Esophagus muscularis mucosa (tissue), 4 donors: ENCODE measurements around the gene POU4F2. TPM values are rescaled to one million over a fixed set of nuclear protein-coding genes. Genes with fewer than 3 reads are reported as not detected.

ENCODE experiments used
- DNase-seq: peaks from one replicate; pipeline ENCODE4 v3.0.0-alpha.2; 2017; ENCODE audit errors: extremely low spot score
- H3K27ac ChIP-seq, 4 donors: fragments of 200-600 bp; sonication (generic); replicated peaks in 1 of 4; 1 replicate in 3 of 4; 2 replicates in 1 of 4; pipeline ENCODE4 v1.5.1; 2016 to 2019; ENCODE audit warnings: mild to moderate bottlenecking in 1 of 4
- H3K27me3 ChIP-seq, 4 donors: fragments of 200-600 bp; sonication (generic); one replicate each; pipeline versions ENCODE4 v1.5.1 to v1.6.0; 2016 to 2019
- H3K36me3 ChIP-seq, 4 donors: fragments of 200-600 bp; sonication (generic); one replicate each; pipeline ENCODE4 v1.5.1; 2016 to 2019
- H3K4me1 ChIP-seq, 4 donors: fragments of 200-600 bp; sonication (generic); one replicate each; pipeline ENCODE4 v1.5.1; 2016 to 2019
- H3K4me3 ChIP-seq, 4 donors: fragments of 200-600 bp; sonication (generic); 1 replicate in 2 of 4; 2 replicates in 2 of 4; pipeline ENCODE4 v1.5.1; 2016 to 2019; ENCODE audit warnings: mild to moderate bottlenecking in 4 of 4, moderate library complexity in 1 of 4
- H3K9me3 ChIP-seq, 4 donors: fragments of 200-600 bp; sonication (generic); 1 replicate in 3 of 4; 2 replicates in 1 of 4; pipeline ENCODE4 v1.5.1; 2016 to 2019
- CTCF ChIP-seq, 3 experiments: fragments of 200-600 bp in 2 of 3; fragments of 450-650 bp in 1 of 3; sonication (generic) in 2 of 3; IDR thresholded peaks; one replicate each; pipeline ENCODE4 v1.5.1; 2017 to 2019; ENCODE audit warnings: antibody characterized with exemption in 3 of 3, mild to moderate bottlenecking in 2 of 3, moderate library complexity in 1 of 3
- EP300 ChIP-seq: sonication (generic); formaldehyde crosslinking; IDR thresholded peaks from one replicate; pipeline ENCODE4 v1.6.1; 2017; ENCODE audit warnings: antibody characterized with exemption
- POLR2A ChIP-seq: fragments of 450-650 bp; IDR thresholded peaks from one replicate; pipeline ENCODE4 v1.6.1; 2017; ENCODE audit warnings: antibody characterized with exemption, moderate library complexity, mild to moderate bottlenecking, low read depth
- POLR2AphosphoS5 ChIP-seq, 2 donors: sonication (generic); formaldehyde crosslinking; IDR thresholded peaks; one replicate each; pipeline ENCODE4 v1.6.1; 2017; ENCODE audit warnings: antibody characterized with exemption in 2 of 2
- WGBS: methylation state at CpG from one replicate; pipeline ENCODE4 v1.1.5; 2018; 5-methylcytosine and 5-hydroxymethylcytosine counted together
- intact Hi-C: fragments of 100-400 bp; cut with DNase I; formaldehyde crosslinking; loops from one replicate; pipeline ENCODE4 v1.15.1; 2023
- total RNA-seq, 4 donors: library from RNA; depleted of rRNA; stranded (reverse); fragments of >200 nt; gene quantifications; one replicate each; pipeline versions ENCODE4 v1.1.0 to v1.2.1, GENCODE V29; 2016

POU4F2 gene
- total RNA-seq = not detected

- intact Hi-C loops = no loop called here
Measured at GRCh38 chr4:146638786-146639505, at the start of gene POU4F2. Gene POU4F2 (plus strand): TSS chr4:146638893. CDS start chr4:146639141, 248 bp downstream.

GRCh38 chr4:146590801-146591200 is 47.9 kb upstream of the POU4F2 start:
- no peaks in the 10 kb centered on the region for H3K27me3 ChIP-seq
- 71% methylated on average over 3 of the region's 3 CpGs for WGBS
- H3K36me3 ChIP-seq = no peaks in the 10 kb centered on the region
- no peak overlapping the region for H3K27ac ChIP-seq
- intact Hi-C loops = no loop called here
- no peak for TF ChIP-seq POLR2AphosphoS5 (IDR thresholded peaks at IDR 0.05)
- TF ChIP-seq POLR2A = no peak
- no peak for TF ChIP-seq CTCF (IDR thresholded peaks at IDR 0.05)
- no peak for TF ChIP-seq EP300
- H3K4me1 ChIP-seq = no peaks in the 10 kb centered on the region
- H3K9me3 ChIP-seq = peaks cover 0 to 5% (median 0%) of the 10 kb centered on the region in 4 donors
- H3K4me3 ChIP-seq = no peak overlapping the region
- no peak for DNase-seq

More at GRCh38 chr4:146638786-146639505, at the start of gene POU4F2:
- no peaks in the 10 kb centered on the region for H3K36me3 ChIP-seq
- peak within 1 kb of the TSS; percentile 20 to 44 (median 36) for H3K4me3 ChIP-seq
- H3K27ac ChIP-seq = no peak within 1 kb of the TSS
- WGBS = 4% methylated on average over 27 of the region's 74 CpGs
- peaks cover 19 to 39% (median 37%) of the 10 kb centered on the region in 4 donors for H3K4me1 ChIP-seq
- peaks cover 0 to 6% (median 0%) of the 10 kb centered on the region in 4 donors for H3K9me3 ChIP-seq
- TF ChIP-seq CTCF (IDR thresholded peaks at IDR 0.05) (no peak), POLR2A (no peak), EP300 (no peak), POLR2AphosphoS5 (IDR thresholded peaks at IDR 0.05) (no peak)
- no peak for DNase-seq
- peaks cover 0 to 93% (median 50%) of the 10 kb centered on the region in 4 donors for H3K27me3 ChIP-seq

- no peak for DNase-seq
- Histone ChIP-seq H3K4me3 (no peak overlapping the region), H3K4me1 (no peaks in the 10 kb centered on the region), H3K9me3 (peaks cover 0 to 5% (median 0%) of the 10 kb centered on the region in 4 donors), H3K27ac (no peak overlapping the region), H3K36me3 (no peaks in the 10 kb centered on the region), H3K27me3 (no peaks in the 10 kb centered on the region)
- TF ChIP-seq POLR2A (no peak), POLR2AphosphoS5 (IDR thresholded peaks at IDR 0.05) (no peak), CTCF (IDR thresholded peaks at IDR 0.05) (no peak), EP300 (no peak)
- 77% methylated on average over 2 of the region's 2 CpGs for WGBS
- intact Hi-C loops = no loop called here
Measured at GRCh38 chr4:146592019-146592418, 46.7 kb upstream of the POU4F2 start.

- TF ChIP-seq CTCF (IDR thresholded peaks at IDR 0.05) = no peak
- no peak for TF ChIP-seq POLR2AphosphoS5 (IDR thresholded peaks at IDR 0.05)
- TF ChIP-seq EP300 = no peak
- TF ChIP-seq POLR2A = no peak
- no peaks in the 10 kb centered on the region for H3K36me3 ChIP-seq
- WGBS = 13% methylated on average over 28 of the region's 28 CpGs
- H3K9me3 ChIP-seq = no peaks in the 10 kb centered on the region
- intact Hi-C loops = no loop called here
- peaks cover 0 to 86% (median 25%) of the 10 kb centered on the region in 4 donors for H3K27me3 ChIP-seq
- peaks cover 4 to 12% (median 10%) of the 10 kb centered on the region in 4 donors for H3K4me1 ChIP-seq
- no peak overlapping the region for H3K4me3 ChIP-seq
- H3K27ac ChIP-seq = no peak overlapping the region
- DNase-seq = peak; percentile 68
Measured at GRCh38 chr4:146632770-146633470, 5.8 kb upstream of the POU4F2 start.
